Measurements from ENCODE around the gene CCDC57.

The CCDC57 gene

GRCh38 chr17:82161216-82161615 is 51.4 kb downstream of the CCDC57 start:
- H3K27me3 ChIP-seq (replicated peaks; ENCODE audit: insufficient read depth, low read length) = no peaks in the 10 kb centered on the region
- no peak overlapping the region for H3K27ac ChIP-seq (ENCODE audit: low read length)
- no peak overlapping the region for H3K4me3 ChIP-seq (ENCODE audit: low read length)
- no peaks in the 10 kb centered on the region for H3K4me1 ChIP-seq (ENCODE audit: low read length)
- no peak overlapping the region for H3K4me2 ChIP-seq (ENCODE audit: low read depth, low read length)
- H4K20me1 ChIP-seq (ENCODE audit: insufficient read depth, low read length) = no peaks in the 10 kb centered on the region
- TF ChIP-seq CTCF (IDR thresholded peaks at IDR 0.05; ENCODE audit: low read length) = no peak
- TF ChIP-seq EZH2phosphoT487 (IDR thresholded peaks at IDR 0.05; ENCODE audit: low read length) = no peak
- no peak for TF ChIP-seq EZH2 (optimal IDR thresholded peaks at IDR 0.05; ENCODE audit: low read depth, low read length)
- no peaks in the 10 kb centered on the region for H3K36me3 ChIP-seq (replicated peaks; ENCODE audit: insufficient read depth, low read length)
- no peaks in the 10 kb centered on the region for H3K79me2 ChIP-seq (ENCODE audit: low read length)
- H3K9me3 ChIP-seq (replicated peaks; ENCODE audit: insufficient read depth, low read length) = no peaks in the 10 kb centered on the region
- H2AFZ ChIP-seq (ENCODE audit: low read length) = no peak overlapping the region
- H3K9ac ChIP-seq (ENCODE audit: low read length) = no peak overlapping the region
- H3F3A ChIP-seq (ENCODE audit: insufficient read depth, low read length) = no peaks in the 10 kb centered on the region
- no peaks in the 10 kb centered on the region for H3K9me2 ChIP-seq (replicated peaks; ENCODE audit: insufficient read depth, low read length)
- DNase-seq = no peak

- no peaks in the 10 kb centered on the region for H3K4me1 ChIP-seq (ENCODE audit: low read length)
- no peak overlapping the region for H3K27ac ChIP-seq (ENCODE audit: low read length)
- no peaks in the 10 kb centered on the region for H4K20me1 ChIP-seq (ENCODE audit: insufficient read depth, low read length)
- no peaks in the 10 kb centered on the region for H3K9me3 ChIP-seq (replicated peaks; ENCODE audit: insufficient read depth, low read length)
- no peaks in the 10 kb centered on the region for H3K27me3 ChIP-seq (replicated peaks; ENCODE audit: insufficient read depth, low read length)
- no peaks in the 10 kb centered on the region for H3F3A ChIP-seq (ENCODE audit: insufficient read depth, low read length)
- H3K4me2 ChIP-seq (ENCODE audit: low read depth, low read length) = no peak overlapping the region
- no peak for DNase-seq
- TF ChIP-seq CTCF (IDR thresholded peaks at IDR 0.05; ENCODE audit: low read length) = no peak
- TF ChIP-seq EZH2phosphoT487 (IDR thresholded peaks at IDR 0.05; ENCODE audit: low read length) = no peak
- no peak for TF ChIP-seq EZH2 (optimal IDR thresholded peaks at IDR 0.05; ENCODE audit: low read depth, low read length)
- no peak overlapping the region for H3K4me3 ChIP-seq (ENCODE audit: low read length)
- no peak overlapping the region for H2AFZ ChIP-seq (ENCODE audit: low read length)
- H3K36me3 ChIP-seq (replicated peaks; ENCODE audit: insufficient read depth, low read length) = no peaks in the 10 kb centered on the region
- no peaks in the 10 kb centered on the region for H3K79me2 ChIP-seq (ENCODE audit: low read length)
- H3K9ac ChIP-seq (ENCODE audit: low read length) = no peak overlapping the region
- no peaks in the 10 kb centered on the region for H3K9me2 ChIP-seq (replicated peaks; ENCODE audit: insufficient read depth, low read length)
Observed at GRCh38 chr17:82160075-82160474, 52.6 kb downstream of the CCDC57 start.

- TF ChIP-seq CTCF (IDR thresholded peaks at IDR 0.05; ENCODE audit: low read length) = no peak
- no peak for TF ChIP-seq EZH2 (optimal IDR thresholded peaks at IDR 0.05; ENCODE audit: low read depth, low read length)
- TF ChIP-seq EZH2phosphoT487 (IDR thresholded peaks at IDR 0.05; ENCODE audit: low read length) = no peak
- H3K36me3 ChIP-seq (replicated peaks; ENCODE audit: insufficient read depth, low read length) = no peaks in the 10 kb centered on the region
- H3K4me2 ChIP-seq (ENCODE audit: low read depth, low read length) = no peak overlapping the region
Observed at GRCh38 chr17:82158825-82159224, 53.8 kb downstream of the CCDC57 start.

More at GRCh38 chr17:82158825-82159224, 53.8 kb downstream of the CCDC57 start:
- H4K20me1 ChIP-seq (ENCODE audit: insufficient read depth, low read length) = no peaks in the 10 kb centered on the region
- no peak for DNase-seq
- H3K9ac ChIP-seq (ENCODE audit: low read length) = no peak overlapping the region
- no peak overlapping the region for H2AFZ ChIP-seq (ENCODE audit: low read length)
- H3K4me1 ChIP-seq (ENCODE audit: low read length) = no peaks in the 10 kb centered on the region
- H3K27ac ChIP-seq (ENCODE audit: low read length) = no peak overlapping the region
- H3K4me3 ChIP-seq (ENCODE audit: low read length) = no peak overlapping the region
- no peaks in the 10 kb centered on the region for H3K27me3 ChIP-seq (replicated peaks; ENCODE audit: insufficient read depth, low read length)
- no peaks in the 10 kb centered on the region for H3K9me3 ChIP-seq (replicated peaks; ENCODE audit: insufficient read depth, low read length)
- H3K79me2 ChIP-seq (ENCODE audit: low read length) = no peaks in the 10 kb centered on the region
- no peaks in the 10 kb centered on the region for H3K9me2 ChIP-seq (replicated peaks; ENCODE audit: insufficient read depth, low read length)
- no peaks in the 10 kb centered on the region for H3F3A ChIP-seq (ENCODE audit: insufficient read depth, low read length)

Data from MM.1S (cell line).